NCI-H82 treated with DMSO at 0.1 percent for 48 hours (cell line): ENCODE measurements around the gene FBXO38.

Experiments
- DNase-seq: peaks from one replicate; lab custom pipeline; 2025; ENCODE audit not compliant: unreplicated experiment; lab: John Stamatoyannopoulos, UW

The FBXO38 gene

GRCh38 chr5:148385094-148385493, 1.3 kb downstream of the FBXO38 start:
- DNase-seq: no peak

GRCh38 chr5:148386041-148386440, 2.3 kb downstream of the FBXO38 start:
- no peak for DNase-seq

- no peak for DNase-seq
Measured at GRCh38 chr5:148387325-148387724, 3.6 kb downstream of the FBXO38 start.

GRCh38 chr5:148388696-148389095, 4.9 kb downstream of the FBXO38 start:
- DNase-seq: no peak

- peak; percentile 47 for DNase-seq
Measured at GRCh38 chr5:148390914-148391313, 7.2 kb downstream of the FBXO38 start.

GRCh38 chr5:148391422-148391821, 7.7 kb downstream of the FBXO38 start:
- peak; percentile 30 for DNase-seq

- DNase-seq: no peak
Measured at GRCh38 chr5:148393390-148393741, 9.6 kb downstream of the FBXO38 start.

- DNase-seq: no peak
Measured at GRCh38 chr5:148394587-148395019, 10.8 kb downstream of the FBXO38 start.

- DNase-seq: no peak
Measured at GRCh38 chr5:148395031-148395430, 11.3 kb downstream of the FBXO38 start.

- peak; percentile 35 for DNase-seq
Measured at GRCh38 chr5:148397968-148398595, 14.3 kb downstream of the FBXO38 start.

GRCh38 chr5:148398698-148399121, 15.0 kb downstream of the FBXO38 start:
- no peak for DNase-seq

GRCh38 chr5:148401604-148402003, 17.8 kb downstream of the FBXO38 start:
- DNase-seq: no peak

- no peak for DNase-seq
Measured at GRCh38 chr5:148403344-148403743, 19.6 kb downstream of the FBXO38 start.

GRCh38 chr5:148406406-148406805, 22.6 kb downstream of the FBXO38 start:
- DNase-seq: no peak

- no peak for DNase-seq
Measured at GRCh38 chr5:148408092-148408491, 24.3 kb downstream of the FBXO38 start.

GRCh38 chr5:148412124-148412523, 28.4 kb downstream of the FBXO38 start:
- DNase-seq: no peak

- no peak for DNase-seq
Measured at GRCh38 chr5:148414833-148415232, 31.1 kb downstream of the FBXO38 start.

- DNase-seq: no peak
Measured at GRCh38 chr5:148416416-148416815, 32.7 kb downstream of the FBXO38 start.

- no peak for DNase-seq
Measured at GRCh38 chr5:148416921-148417320, 33.2 kb downstream of the FBXO38 start.

GRCh38 chr5:148418511-148418910, 34.8 kb downstream of the FBXO38 start:
- DNase-seq: no peak

- DNase-seq: no peak
Measured at GRCh38 chr5:148421661-148422060, 37.9 kb downstream of the FBXO38 start.

- DNase-seq: peak; percentile 1
Measured at GRCh38 chr5:148425808-148426207, 42.0 kb downstream of the FBXO38 start.

- no peak for DNase-seq
Measured at GRCh38 chr5:148426514-148426913, 42.8 kb downstream of the FBXO38 start.
